Measurements from ENCODE around the gene ZNF263. TPM values are rescaled to one million over a fixed set of nuclear protein-coding genes. Genes with fewer than 3 reads are reported as not detected.
A peak's percentile ranks its signal among the peaks of the same experiment; 100 is the strongest.

The ZNF263 gene
- polyA plus RNA-seq, 4 donors, result 11.0 to 45.3 (median 14.2) TPM

DNA sequence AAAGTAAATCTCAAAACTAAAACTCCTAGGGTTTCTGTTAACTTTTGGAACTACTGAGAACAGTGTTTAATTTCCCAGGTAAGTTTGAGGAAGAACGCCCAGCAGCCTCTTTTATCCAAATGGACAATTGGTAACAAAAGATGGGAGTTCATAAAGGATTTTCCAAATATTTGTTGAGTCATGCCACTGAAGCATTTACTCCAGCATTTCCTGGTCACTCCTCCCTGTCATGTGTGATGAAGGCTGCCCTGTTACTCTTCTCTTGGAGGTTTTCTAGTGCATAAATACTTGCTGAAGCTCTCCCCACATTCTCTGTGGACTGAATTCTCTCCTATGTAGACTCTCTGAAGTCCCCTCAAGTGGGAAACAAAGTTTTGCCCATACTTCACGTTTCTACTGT, 38.5 kb downstream of the ZNF263 start:
- no peak for FAIRE-seq

DNA sequence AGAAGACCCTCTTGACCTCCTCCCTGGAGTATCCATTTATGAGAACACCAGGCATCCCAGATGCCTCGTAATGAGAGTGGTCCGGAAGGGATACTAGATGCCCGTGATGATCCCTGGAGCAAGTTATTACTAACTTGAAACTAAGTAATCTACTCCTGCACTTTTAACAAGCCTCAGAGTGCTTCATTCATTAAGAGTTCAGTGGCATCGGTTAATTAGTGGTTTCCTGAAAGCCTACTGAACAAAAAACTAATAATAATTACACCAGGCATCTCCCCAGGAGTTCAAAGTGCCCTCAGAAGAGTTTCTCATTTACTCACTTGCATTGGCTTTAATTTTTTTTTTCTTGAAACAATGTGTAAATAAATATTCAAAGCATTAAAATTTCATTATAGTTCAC, 44.2 kb downstream of the ZNF263 start:
- Histone ChIP-seq H3K27ac (ENCODE audit: low read depth in 1 of 3, low read length in 2 of 3) (no peak overlapping the region), H3K9me3 (ENCODE audit: control insufficient read depth in 2 of 2, insufficient read depth in 1 of 2, low read depth in 1 of 2, low read length in 1 of 2) (peaks cover 0 to 37% of the 10 kb centered on the region in 2 donors), H3K36me3 (ENCODE audit: control insufficient read depth in 3 of 3, insufficient read depth in 2 of 3, low read depth in 1 of 3, low read length in 3 of 3) (no peaks in the 10 kb centered on the region), H3K27me3 (ENCODE audit: control insufficient read depth in 3 of 3, insufficient read depth in 3 of 3, low read length in 3 of 3) (no peaks in the 10 kb centered on the region), H3K4me3 (ENCODE audit: low read depth in 1 of 3, low read length in 3 of 3) (no peak overlapping the region), H3K4me1 (ENCODE audit: control insufficient read depth in 3 of 3, insufficient read depth in 2 of 3, low read depth in 1 of 3, low read length in 2 of 3) (no peaks in the 10 kb centered on the region)
- 82 to 89% (median 84%) methylated on average over 4 of the region's 4 CpGs for WGBS, 3 donors
- no peak for FAIRE-seq
- DNase-seq, result no peak

More for the DNA sequence above, 38.5 kb downstream of the ZNF263 start:
- Histone ChIP-seq H3K36me3 (ENCODE audit: control insufficient read depth in 3 of 3, insufficient read depth in 2 of 3, low read depth in 1 of 3, low read length in 3 of 3) (peaks cover 0 to 12% (median 8%) of the 10 kb centered on the region in 3 donors), H3K4me3 (ENCODE audit: low read depth in 1 of 3, low read length in 3 of 3) (no peak overlapping the region), H3K27me3 (ENCODE audit: control insufficient read depth in 3 of 3, insufficient read depth in 3 of 3, low read length in 3 of 3) (no peaks in the 10 kb centered on the region), H3K4me1 (ENCODE audit: control insufficient read depth in 3 of 3, insufficient read depth in 2 of 3, low read depth in 1 of 3, low read length in 2 of 3) (no peaks in the 10 kb centered on the region), H3K9me3 (ENCODE audit: control insufficient read depth in 2 of 2, insufficient read depth in 1 of 2, low read depth in 1 of 2, low read length in 1 of 2) (peaks cover 6 to 79% of the 10 kb centered on the region in 2 donors), H3K27ac (ENCODE audit: low read depth in 1 of 3, low read length in 2 of 3) (no peak overlapping the region)
- WGBS, 3 donors, result 66 to 70% (median 68%) methylated on average over 2 of the region's 2 CpGs
- DNase-seq, result no peak

DNA sequence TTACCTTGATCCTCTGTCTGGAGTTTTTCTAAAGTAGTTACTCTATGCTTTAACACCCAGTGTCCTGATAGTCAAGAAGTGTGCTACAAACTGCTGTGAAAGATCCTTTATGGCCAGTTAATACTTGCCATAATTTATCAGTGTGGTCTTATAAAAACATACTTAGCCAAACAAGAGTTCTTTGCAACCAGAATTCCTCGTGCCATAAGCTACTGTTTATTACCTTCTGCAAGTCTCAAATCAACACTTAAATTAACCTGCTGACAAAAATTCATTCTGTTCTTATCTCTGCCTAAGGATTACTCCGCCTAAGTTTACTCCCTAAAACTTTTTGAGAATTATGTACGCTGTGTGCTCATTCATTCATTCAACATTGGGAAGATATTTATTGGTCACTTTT, 44.8 kb downstream of the ZNF263 start:
- DNase-seq (peak in 1 of 2 donors; percentile 9), FAIRE-seq (no peak)
- 22 to 54% (median 34%) methylated on average over 3 of the region's 3 CpGs for WGBS, 3 donors
- Histone ChIP-seq H3K4me1 (ENCODE audit: control insufficient read depth in 3 of 3, insufficient read depth in 2 of 3, low read depth in 1 of 3, low read length in 2 of 3) (no peaks in the 10 kb centered on the region), H3K4me3 (ENCODE audit: low read depth in 1 of 3, low read length in 3 of 3) (no peak overlapping the region), H3K27me3 (ENCODE audit: control insufficient read depth in 3 of 3, insufficient read depth in 3 of 3, low read length in 3 of 3) (no peaks in the 10 kb centered on the region), H3K27ac (ENCODE audit: low read depth in 1 of 3, low read length in 2 of 3) (no peak overlapping the region), H3K9me3 (ENCODE audit: control insufficient read depth in 2 of 2, insufficient read depth in 1 of 2, low read depth in 1 of 2, low read length in 1 of 2) (peaks cover 0 to 32% of the 10 kb centered on the region in 2 donors), H3K36me3 (ENCODE audit: control insufficient read depth in 3 of 3, insufficient read depth in 2 of 3, low read depth in 1 of 3, low read length in 3 of 3) (no peaks in the 10 kb centered on the region)

DNA sequence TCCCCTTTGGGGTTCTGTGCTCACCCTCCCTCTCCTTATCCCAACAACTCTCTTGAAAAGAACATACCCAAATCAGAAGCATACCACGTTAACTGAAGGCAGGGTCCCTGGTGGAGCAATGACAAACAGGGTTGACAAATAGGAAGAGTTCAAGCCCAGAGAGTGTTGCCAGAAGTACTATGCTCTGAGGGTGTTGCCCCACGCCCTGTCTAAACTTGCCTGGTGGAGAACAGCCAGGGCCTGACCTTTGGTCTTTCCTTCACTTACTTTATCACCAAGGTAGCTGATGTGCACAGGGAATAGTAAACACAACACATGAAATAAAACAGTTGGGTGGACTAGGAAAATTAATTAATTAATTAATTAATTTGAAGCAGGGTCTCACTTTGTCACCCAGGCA, 45.4 kb downstream of the ZNF263 start:
- 18 to 39% (median 24%) methylated on average over 2 of the region's 2 CpGs for WGBS, 3 donors
- FAIRE-seq (no peak), DNase-seq (peak in 1 of 2 donors; percentile 89)
- Histone ChIP-seq H3K27me3 (ENCODE audit: control insufficient read depth in 3 of 3, insufficient read depth in 3 of 3, low read length in 3 of 3) (no peaks in the 10 kb centered on the region), H3K27ac (ENCODE audit: low read depth in 1 of 3, low read length in 2 of 3) (peak overlapping the region in 1 of 3 donors; percentile 36), H3K36me3 (ENCODE audit: control insufficient read depth in 3 of 3, insufficient read depth in 2 of 3, low read depth in 1 of 3, low read length in 3 of 3) (no peaks in the 10 kb centered on the region), H3K4me3 (ENCODE audit: low read depth in 1 of 3, low read length in 3 of 3) (no peak overlapping the region), H3K4me1 (ENCODE audit: control insufficient read depth in 3 of 3, insufficient read depth in 2 of 3, low read depth in 1 of 3, low read length in 2 of 3) (no peaks in the 10 kb centered on the region), H3K9me3 (ENCODE audit: control insufficient read depth in 2 of 2, insufficient read depth in 1 of 2, low read depth in 1 of 2, low read length in 1 of 2) (peaks cover 0 to 26% of the 10 kb centered on the region in 2 donors)

Other genes with a start within 250 kb of the ZNF263 start
- gene BICDL2, start 246.5 kb upstream of the ZNF263 start, polyA plus RNA-seq, result 10 to 100 TPM; 19.1 to 47.8 (median 33.5) TPM
- 1 to 10 TPM in 1 of 4 donors, under 1 TPM in 3; 0.54 to 3.4 (median 0.78) TPM for gene MMP25, start 236.9 kb upstream of the ZNF263 start, polyA plus RNA-seq
- 1,000 to 10,000 TPM in 1 of 4 donors, 100 to 1,000 TPM in 3; 127 to 1,061 (median 507) TPM for gene IL32, start 217.9 kb upstream of the ZNF263 start, polyA plus RNA-seq
- gene ZSCAN10, start 184.2 kb upstream of the ZNF263 start, polyA plus RNA-seq, result under 1 TPM in 2 of 4 donors, not detected in 2; 0.03 to 0.46 TPM
- 10 to 100 TPM; 12.7 to 17.7 (median 16.2) TPM for gene ZNF205, start 170.9 kb upstream of the ZNF263 start, polyA plus RNA-seq
- gene ZNF213, start 148.5 kb upstream of the ZNF263 start, polyA plus RNA-seq, result 10 to 100 TPM; 10.8 to 12.8 (median 11.8) TPM
- gene OR1F1, start 95.3 kb upstream of the ZNF263 start, polyA plus RNA-seq, result not detected
- 10 to 100 TPM in 1 of 4 donors, 1 to 10 TPM in 3; 3.8 to 10.1 (median 4.8) TPM for gene ZNF200, start 48.3 kb upstream of the ZNF263 start, polyA plus RNA-seq
- gene MEFV, start 26.9 kb upstream of the ZNF263 start, polyA plus RNA-seq, result under 1 TPM in 2 of 4 donors, not detected in 2; 0.49 to 0.58 TPM
- 10 to 100 TPM in 1 of 4 donors, 1 to 10 TPM in 2, under 1 TPM in 1; 0.89 to 10.2 (median 1.9) TPM for gene TIGD7, start 21.9 kb downstream of the ZNF263 start, polyA plus RNA-seq
- gene ZNF75A, start 22.0 kb downstream of the ZNF263 start, polyA plus RNA-seq, result 10 to 100 TPM; 12.2 to 41.7 (median 17.0) TPM
- gene OR2C1, start 72.4 kb downstream of the ZNF263 start, polyA plus RNA-seq, result under 1 TPM in 2 of 4 donors, not detected in 2; 0.04 to 0.13 TPM
- 10 to 100 TPM in 3 of 4 donors, 1 to 10 TPM in 1; 7.2 to 15.2 (median 11.9) TPM for gene ZSCAN32, start 117.5 kb downstream of the ZNF263 start, polyA plus RNA-seq
- 10 to 100 TPM in 1 of 4 donors, 1 to 10 TPM in 3; 3.0 to 11.5 (median 4.7) TPM for gene ZNF174, start 117.7 kb downstream of the ZNF263 start, polyA plus RNA-seq
- 1 to 10 TPM in 1 of 4 donors, under 1 TPM in 3; 0.45 to 3.8 (median 0.88) TPM for gene ZNF597, start 160.0 kb downstream of the ZNF263 start, polyA plus RNA-seq
- 100 to 1,000 TPM in 1 of 4 donors, 10 to 100 TPM in 3; 51.2 to 102 (median 70.4) TPM for gene NAA60, start 160.2 kb downstream of the ZNF263 start, polyA plus RNA-seq
- under 1 TPM in 1 of 4 donors, not detected in 3; 0.09 TPM for gene C16orf90, start 212.0 kb downstream of the ZNF263 start, polyA plus RNA-seq
- 10 to 100 TPM in 2 of 4 donors, 1 to 10 TPM in 2; 3.6 to 21.9 (median 7.6) TPM for gene CLUAP1, start 217.5 kb downstream of the ZNF263 start, polyA plus RNA-seq